GM19043 (cell line): ENCODE measurements around the gene KCNH5.
"Not testable (repeated sequence)": the region's sequence is repeated elsewhere in the genome, so short reads cannot be mapped to it uniquely, and the experiment has no call there.

Source experiments
- ATAC-seq: cut with Tn5 transposase; IDR thresholded peaks from one replicate; pipeline ENCODE4 v1.9.1; 2021; ENCODE audit warnings: low read depth; ENCODE audit not compliant: unreplicated experiment

Gene KCNH5

DNA sequence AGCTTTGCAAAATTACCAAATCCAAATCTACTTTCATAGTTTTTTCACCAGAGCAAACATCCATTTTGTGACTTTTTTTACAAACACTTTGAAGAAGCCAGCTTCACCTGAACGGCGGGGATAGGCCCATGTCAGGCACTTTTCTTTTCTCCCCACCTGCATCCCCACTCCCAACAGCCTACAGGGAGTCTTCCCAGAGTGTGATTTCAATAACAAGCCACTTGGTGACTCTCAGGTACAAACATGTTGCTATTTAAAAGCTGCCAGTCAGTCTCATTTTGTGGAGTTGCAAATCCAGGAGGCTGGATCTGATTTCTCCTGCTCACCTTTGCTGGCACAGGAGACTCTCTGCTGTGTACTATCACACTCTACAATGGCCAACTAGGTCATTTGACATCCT, 285.5 kb downstream of the KCNH5 start:
- ATAC-seq = no peak

DNA sequence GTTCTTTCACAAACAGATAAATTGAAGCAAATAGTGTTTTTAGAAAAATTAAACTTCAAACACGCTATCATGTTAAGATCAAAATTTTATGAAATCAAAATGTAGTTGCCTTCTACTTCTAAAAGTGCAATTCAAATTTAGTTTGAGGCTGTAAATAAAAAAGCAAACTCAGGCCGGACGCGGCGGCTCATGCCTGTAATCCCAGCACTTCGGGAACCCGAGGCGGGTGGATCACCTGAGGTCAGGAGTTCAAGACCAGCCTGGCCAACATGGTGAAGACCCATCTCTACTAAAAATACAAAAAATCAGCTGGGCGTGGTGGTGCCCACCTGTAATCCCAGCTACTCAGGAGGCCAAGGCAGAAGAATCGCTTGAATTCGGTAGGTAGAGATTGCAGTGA, 298.4 kb downstream of the KCNH5 start:
- not testable (repeated sequence) for ATAC-seq

DNA sequence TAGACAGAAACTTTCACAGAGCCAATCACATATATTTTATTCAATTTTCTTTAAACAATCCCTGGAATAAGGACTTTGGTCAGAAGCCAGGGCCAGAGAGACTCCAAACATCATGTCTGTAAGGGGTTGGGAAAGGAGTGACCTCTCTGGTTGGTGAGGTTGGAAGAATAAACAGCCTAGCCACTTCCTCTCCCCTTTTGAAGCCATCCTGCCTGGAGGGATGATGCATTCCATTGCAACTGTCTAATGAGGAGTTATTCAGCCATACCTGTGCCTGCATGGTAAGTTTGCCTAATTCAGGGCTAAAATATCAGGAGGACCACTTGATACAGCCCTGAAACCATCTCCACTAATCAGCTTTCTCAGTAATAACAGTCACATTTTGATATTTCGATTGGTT, 299.8 kb downstream of the KCNH5 start:
- no peak for ATAC-seq

DNA sequence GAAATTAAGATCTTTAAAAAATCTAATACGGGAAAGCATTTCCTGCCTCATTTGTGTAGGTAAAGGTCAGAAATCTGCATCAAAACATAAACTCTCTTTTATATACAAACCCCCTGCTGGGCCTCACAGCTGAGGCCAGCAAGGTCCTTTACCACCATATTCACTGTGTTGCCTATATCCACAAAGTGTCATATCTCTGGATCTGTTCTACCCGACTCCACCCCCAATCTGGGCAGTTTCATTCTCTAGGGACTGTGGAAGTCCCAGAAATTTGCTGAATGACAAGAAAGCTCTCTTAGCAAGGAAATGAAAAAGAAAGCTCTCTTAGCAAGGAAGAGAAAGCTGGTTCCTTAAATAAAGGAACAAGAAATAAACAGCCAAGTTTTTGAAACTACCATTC, 301.7 kb downstream of the KCNH5 start:
- ATAC-seq = no peak

DNA sequence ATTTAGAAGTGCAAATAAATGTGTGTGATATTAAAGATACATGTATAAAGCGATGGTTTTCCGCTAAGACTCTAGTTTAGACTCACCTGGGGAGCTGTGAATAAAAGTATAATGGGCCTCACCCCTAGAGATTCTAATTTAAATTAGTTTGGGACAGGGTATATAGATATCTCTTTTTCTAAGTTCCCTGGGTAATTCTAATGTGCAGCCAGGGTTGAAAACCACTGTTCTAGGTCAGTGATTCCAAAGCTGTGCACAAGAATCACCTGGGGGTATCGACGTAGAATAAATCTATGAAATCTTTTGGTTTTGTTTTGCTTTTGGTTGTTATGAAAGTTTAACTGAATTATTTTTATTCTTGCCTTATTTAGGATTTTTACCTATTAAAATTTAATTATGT, 302.1 kb downstream of the KCNH5 start:
- ATAC-seq = no peak

DNA sequence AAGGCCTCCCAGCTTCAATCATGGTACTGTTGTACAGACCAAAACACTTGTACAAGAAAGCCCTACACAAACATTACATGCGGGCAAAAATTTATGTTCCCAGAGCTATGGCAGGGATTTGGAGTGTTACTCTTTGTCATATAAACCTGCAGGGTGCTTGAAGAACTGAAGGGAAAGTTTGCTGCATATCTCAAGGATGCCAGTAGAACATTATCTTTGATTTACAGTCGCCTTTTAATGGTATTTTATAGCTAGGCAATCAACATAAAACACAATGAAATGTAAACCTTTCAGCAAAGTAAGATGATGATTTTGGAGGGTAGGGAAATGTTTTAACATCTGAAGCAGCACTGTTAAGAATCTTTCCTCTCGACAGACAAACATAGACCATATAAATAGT, 305.6 kb downstream of the KCNH5 start:
- no peak for ATAC-seq

DNA sequence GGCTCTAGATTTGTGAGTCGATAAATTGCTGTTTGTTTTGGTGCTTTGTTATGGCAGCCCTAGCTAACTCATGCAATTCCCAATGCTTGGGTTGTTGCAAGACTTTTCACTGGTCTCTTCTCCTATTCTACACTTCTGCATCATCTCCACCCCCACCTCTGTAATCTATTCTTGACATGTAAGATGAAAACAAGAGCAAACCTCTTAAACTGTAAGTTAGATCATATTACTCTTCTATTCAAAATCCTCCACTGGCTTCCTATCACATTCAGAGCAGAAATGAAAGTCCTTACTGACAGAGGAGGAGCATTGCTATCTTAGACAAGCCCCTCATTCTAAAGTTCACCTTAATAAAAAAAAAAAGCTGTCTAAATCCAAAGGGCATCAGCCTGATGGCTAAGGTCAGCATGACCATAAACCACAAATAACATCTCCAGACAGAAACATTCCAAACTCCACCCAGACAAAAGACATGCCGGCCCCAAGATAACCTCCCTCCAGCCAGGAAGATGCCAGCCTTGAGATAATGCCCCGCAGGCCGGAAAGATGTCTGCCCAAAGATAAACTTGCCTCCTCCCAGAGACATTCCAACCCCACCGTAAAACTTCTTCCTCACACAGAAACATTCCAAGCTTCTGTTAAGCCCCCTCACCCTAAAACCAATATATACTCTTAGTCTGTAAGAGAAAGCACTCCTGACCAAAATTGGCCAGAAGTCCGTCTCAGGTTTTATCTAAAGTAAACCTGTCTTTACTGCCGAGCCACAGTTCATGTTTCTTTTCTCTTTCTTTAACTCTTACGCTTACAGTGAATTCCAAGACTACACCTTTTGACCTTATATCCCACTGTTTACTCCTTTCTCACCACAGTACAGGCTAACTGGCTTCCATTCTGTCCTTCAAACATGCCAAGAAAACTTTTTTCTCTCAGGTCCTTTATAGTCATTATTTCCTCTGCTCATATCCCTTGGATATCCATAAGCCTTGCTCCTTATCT, 308.9 kb downstream of the KCNH5 start:
- ATAC-seq = no peak

DNA sequence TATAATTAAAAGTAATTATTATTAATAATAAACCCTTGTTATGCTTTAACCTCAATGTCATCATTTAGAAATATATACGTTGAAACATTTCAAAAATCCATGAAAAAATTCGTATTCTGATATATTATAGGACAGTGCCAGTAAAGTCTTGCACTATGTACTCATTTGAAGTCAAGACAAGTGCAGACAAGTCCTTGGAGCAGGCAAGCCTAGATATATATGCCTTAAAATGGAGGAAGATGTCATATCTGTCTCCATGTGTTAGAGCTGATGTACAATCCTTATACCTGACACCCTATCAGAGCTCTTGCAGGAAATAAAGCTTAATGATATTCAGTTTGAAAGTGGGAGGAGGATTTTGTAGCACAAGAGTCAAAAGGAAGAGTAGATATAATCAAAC, 310.4 kb downstream of the KCNH5 start:
- ATAC-seq = no peak

DNA sequence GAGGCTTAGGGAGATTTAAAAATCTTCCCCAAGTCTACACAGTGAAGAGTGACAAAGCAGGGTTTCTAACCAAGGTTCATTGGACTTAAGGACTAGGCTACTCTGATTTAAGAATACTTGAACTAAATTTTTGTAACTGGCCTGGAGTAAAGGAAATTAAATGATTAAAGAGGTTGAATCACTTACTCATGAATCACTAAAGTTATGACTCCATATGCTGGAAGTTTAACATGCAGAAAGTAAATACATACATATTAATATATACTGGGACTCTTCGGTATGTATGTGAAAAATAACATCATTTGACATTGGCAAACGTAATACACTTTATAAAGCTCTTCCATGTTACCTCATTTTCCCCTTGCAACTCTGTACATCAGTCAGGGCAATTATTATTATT, 322.9 kb downstream of the KCNH5 start:
- no peak for ATAC-seq

DNA sequence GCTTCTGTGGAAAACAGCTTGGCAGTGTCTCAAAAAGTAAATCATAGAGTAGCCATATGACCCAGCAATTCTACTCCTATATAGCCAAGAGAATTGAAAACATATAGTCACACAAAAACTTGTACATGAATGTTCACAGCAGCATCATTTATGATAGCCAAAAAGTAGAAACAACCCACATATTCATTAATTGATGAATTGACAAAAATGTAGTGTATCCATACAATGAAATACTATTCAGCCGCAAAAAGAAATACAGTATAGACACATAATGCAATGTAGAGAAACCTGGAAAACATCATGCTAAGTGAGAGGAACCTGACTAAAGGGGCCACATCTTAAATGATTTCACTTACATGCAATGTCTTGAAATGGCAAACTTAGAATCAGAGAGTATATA, 326.6 kb downstream of the KCNH5 start:
- no peak for ATAC-seq

DNA sequence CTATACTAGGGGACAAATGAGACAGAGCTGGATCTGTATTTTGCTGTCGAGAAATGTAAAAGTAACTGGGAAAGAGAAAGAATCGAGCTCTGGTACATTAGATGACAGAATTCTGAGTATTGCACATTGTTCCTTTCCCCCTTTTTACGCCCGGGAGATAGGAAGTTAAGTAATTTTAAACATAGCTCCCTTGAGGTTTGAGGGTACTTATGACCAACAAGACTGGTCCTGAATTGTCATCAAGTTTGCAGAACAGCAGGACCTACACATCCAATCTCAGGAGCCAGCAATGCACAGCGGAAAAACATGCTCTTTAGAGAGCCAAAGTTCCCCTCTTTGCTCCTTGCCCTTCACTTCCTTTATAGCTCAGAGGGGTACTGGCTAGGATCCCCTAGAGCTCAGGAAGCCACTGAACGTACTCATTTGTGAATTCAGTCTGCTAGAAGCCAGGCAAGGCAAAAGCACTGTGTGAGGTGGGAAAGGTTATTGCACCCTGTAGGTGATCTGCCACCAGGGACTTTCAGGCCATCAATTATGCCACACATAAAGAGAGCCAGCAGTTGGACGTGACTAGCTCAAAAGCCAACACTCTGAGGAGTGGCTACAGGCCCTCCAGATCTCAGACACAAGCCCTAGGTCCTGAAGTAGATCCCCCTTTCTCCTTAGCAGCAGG, 333.8 kb downstream of the KCNH5 start:
- no peak for ATAC-seq

DNA sequence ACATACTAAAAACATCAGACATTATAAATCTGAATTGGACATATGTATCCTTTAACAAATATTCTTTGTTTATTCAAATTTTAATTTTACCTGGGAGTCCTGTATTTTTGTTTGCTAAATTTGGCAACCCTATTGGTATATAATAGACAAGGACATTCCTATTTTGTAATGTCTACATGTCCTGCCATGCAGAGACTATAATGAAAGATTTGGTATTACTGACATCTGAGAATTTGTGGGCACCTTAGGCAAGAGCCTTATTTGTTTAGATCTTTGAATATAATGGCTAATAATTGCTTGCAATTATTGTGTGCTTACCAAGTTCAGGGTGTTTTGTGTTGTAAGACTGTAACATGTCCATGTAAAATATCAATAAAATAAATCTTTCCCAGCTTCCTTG, 334.4 kb downstream of the KCNH5 start:
- no peak for ATAC-seq

DNA sequence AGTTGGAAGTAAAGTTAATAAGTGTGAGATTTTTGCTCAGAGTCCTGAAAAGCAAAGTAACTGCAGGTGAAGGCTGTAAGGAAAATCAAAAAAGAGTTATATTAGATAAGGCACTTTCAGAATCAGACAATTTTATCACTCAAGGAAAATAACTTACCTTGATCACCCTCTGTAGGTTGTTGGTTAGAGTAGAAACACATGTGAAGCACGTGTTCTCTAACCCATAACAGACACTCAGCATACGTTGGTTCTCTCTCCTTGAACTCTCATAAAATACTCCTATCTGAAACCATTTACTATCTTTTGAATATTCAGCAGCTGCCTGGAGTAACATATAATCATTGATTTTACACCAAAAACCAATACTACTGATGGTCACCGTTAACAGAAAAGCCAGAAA, 335.5 kb downstream of the KCNH5 start:
- no peak for ATAC-seq

DNA sequence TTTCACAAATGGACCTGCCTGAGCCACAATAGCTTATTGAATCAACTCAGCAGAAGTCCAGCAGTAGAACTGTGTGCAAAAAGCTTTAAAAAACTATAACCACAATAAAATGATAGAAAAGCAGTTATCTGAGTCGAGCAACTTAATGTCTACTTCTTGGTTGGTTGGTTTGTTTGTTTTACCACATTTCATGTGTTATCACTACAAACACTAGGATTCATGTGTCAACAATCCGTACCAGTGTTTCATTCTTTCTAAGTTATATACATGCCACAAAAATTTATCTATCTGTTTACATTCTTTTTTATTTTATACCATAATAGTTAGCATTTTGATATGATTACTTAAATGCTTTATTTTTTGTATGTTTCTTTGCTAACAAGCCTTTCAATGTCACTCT, 339.0 kb downstream of the KCNH5 start:
- ATAC-seq = no peak

DNA sequence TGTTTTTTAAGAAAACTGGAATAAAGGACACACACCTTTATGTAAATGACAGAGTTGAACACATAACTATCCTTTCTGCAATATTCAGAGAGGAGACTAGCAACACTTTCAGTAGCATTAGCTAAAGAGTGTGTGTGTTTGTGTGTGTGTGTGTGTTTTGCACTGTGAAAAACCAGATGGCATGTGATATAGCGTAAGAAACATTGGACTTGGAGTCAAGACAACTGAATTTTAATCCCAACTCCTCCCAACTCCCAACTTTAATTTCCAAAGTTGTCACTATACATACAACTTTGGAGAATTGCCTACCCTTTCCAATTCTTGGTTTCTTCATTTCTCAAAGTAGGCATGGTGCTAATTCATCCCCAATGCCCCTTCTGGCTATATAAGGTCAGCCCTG, 347.8 kb downstream of the KCNH5 start:
- no peak for ATAC-seq

DNA sequence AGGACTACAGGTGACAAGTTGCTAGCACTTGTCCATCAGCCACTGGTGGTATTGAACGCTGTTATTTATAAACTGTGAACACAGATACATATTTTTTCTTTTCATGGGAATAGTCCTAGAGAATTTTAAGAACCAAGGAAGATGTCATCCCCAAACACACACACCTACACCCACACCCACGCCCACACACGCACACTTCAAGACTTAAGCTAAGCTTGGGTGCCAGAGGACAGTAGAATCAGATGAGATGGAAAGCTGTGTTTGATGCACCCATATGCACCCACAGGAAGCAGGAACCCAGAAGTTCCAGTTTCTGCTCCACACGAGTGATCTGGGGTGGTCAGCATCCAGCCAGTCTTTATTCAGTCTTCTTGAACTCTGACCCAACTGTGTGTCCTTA, 348.3 kb downstream of the KCNH5 start:
- ATAC-seq = no peak

DNA sequence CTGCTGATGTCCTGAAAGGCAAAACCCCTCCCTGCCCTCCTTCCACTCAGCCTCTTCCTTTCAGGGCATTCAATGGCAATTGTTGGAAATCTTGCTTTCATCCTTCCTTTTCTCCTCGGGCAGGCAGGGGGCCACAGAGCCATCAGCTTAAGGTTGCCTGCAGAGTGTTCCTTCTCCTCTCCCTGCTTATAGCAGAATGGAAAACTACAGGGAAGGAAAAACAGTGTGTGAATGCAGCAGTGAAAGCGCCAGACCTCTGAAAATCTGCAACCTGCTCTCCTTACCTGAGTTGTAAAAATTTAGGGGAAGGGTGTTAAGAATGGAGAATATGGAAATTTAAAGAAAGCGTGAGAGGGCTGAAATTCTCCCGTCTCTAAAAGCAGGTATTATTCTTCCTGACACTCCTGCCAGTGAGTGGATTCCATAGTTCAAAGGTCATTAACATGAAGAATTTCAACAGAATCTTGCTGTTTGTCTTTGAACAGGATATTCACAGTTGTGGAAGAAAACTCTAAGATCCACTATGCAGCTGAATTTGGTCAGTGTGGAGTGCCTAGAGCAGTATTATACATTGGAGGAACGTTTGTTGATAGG, 348.8 kb downstream of the KCNH5 start:
- no peak for ATAC-seq

DNA sequence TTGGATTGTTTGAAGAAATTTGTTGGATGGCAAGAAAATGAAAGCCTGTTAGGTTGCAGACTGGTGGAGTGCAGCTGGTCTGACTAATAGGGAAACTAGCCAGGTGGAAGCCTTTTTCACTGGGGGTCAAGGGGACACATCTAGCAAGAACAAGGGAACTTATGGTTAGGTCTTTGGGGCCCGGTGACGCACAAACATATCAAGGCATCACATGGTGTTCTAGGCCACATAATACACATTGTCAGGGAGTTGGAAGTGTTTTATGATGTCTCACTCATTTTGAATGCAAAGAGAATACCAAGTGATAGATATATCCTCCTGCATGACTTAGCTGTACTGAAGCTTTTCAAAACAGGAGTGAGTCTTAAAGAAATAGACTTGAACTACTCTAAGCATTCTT, 351.2 kb downstream of the KCNH5 start:
- ATAC-seq = no peak

DNA sequence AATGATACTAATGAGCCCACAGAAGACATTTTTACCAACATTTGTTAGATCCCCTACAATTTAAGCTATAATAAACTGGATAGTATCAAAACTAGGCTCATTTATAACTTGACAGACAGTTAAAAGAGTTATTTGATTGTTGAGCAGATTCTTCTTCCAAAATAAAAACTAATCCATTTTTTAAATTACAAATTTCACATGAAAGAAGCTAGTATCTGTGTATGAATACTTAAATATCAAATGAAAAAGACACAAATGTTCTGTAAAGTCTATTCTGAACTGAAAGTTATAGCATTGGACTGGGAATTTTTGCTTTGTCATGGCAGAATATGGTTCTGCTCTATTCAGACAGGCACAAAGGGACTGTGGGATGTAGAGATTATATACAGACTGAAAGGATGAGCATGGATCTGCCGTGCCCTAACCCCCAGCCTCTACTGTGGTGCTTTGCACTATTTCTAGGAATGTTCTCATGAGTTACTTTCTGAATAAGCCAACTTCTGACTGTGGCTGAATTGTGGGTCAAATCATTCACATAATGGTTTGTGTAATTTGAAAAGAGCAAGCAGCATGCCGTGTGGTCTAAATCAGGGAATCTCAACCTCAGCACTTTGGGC, 352.7 kb downstream of the KCNH5 start:
- ATAC-seq = no peak

DNA sequence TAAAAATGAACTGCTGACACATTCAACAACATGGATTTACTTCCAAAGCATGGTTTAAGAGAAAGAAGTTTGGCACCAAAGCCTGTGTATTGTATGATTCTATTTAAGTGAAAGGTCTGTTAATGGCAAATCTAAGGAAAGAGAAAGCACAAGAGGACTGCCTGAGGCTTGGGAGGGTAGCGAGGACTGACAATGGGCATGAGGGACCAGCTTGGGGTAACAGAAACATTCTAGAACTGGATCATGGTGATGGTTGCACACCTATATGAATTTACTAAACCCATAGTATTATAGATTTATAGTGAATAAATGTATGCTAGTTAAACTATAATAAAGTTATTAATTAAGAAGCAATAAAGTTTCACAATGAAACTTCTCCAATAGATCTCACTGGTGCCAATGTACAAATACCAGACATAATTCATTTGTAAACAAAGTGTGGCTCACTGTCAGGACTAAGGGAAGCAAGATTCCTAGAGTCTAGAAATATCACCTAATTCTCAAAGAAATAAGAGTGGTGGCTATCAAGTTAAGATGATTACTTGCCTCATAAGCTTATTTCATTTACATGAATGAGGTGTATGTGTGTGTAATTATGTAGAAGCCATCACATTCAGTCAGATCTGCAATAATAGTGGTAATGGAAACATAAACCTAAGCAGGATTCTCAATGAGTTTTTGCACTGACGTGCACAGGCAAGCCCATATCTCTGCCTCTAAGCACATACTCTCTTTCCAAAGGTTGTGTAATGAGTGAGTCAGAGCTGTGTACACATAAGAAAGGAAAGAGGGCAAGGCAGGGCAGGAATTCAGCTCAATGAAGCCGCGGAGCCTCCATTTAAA, 353.4 kb downstream of the KCNH5 start:
- ATAC-seq = no peak
